H9 (cell line): ENCODE data around the gene MSRB1. TPM values are rescaled to one million over a fixed set of nuclear protein-coding genes. Genes with fewer than 3 reads are reported as not detected.

Source experiments
- DNase-seq: peaks from one replicate; pipeline ENCODE4 v3.0.0-alpha.2; 2017
- H2AFZ ChIP-seq: one replicate; pipeline ENCODE4 v1.6.1; 2013; ENCODE audit warnings: mild to moderate bottlenecking, low read length, control low read depth, moderate library complexity
- H2AK5ac ChIP-seq: 2 replicates; pipeline ENCODE4 v1.6.1; 2013; ENCODE audit warnings: low read length, control low read depth, mixed read lengths; ENCODE audit not compliant: insufficient read length
- H2BK120ac ChIP-seq: one replicate; pipeline ENCODE4 v1.6.1; 2013; ENCODE audit warnings: low read depth, mild to moderate bottlenecking, low read length, control low read depth, inconsistent platforms; ENCODE audit not compliant: poor library complexity, severe bottlenecking
- H2BK12ac ChIP-seq: 2 replicates; pipeline ENCODE4 v1.6.1; 2013; ENCODE audit warnings: low read length, control low read depth, mixed read lengths, low read depth; ENCODE audit not compliant: insufficient read length
- H2BK15ac ChIP-seq: 2 replicates; pipeline ENCODE4 v1.6.1; 2013; ENCODE audit warnings: low read depth, low read length, control low read depth
- H2BK20ac ChIP-seq: one replicate; pipeline ENCODE4 v1.6.1; 2013; ENCODE audit warnings: low read depth, mild to moderate bottlenecking, low read length, control low read depth, inconsistent platforms; ENCODE audit not compliant: poor library complexity, severe bottlenecking
- H2BK5ac ChIP-seq: 2 replicates; pipeline ENCODE4 v1.6.1; 2013; ENCODE audit warnings: low read length, control low read depth, mixed read lengths; ENCODE audit not compliant: insufficient read length
- H3K14ac ChIP-seq: 2 replicates; pipeline ENCODE4 v1.6.1; 2013; ENCODE audit warnings: low read length, control low read depth; ENCODE audit not compliant: insufficient read depth
- H3K18ac ChIP-seq: 2 replicates; pipeline ENCODE4 v1.6.1; 2013; ENCODE audit warnings: low read depth, mild to moderate bottlenecking, mixed read lengths, low read length, control low read depth; ENCODE audit not compliant: insufficient read length
- H3K23ac ChIP-seq: 2 replicates; pipeline ENCODE4 v1.6.1; 2013; ENCODE audit warnings: low read length, control low read depth, mixed read lengths, low read depth; ENCODE audit not compliant: insufficient read length
- H3K23me2 ChIP-seq: 2 replicates; pipeline ENCODE4 v1.6.1; 2013; ENCODE audit warnings: low read depth, mild to moderate bottlenecking, mixed read lengths, low read length, control low read depth; ENCODE audit not compliant: insufficient read length, poor library complexity, severe bottlenecking
- H3K27ac ChIP-seq: 2 replicates; pipeline ENCODE4 v1.5.1; 2013; ENCODE audit warnings: low read length, control low read depth, mixed read lengths, low read depth; ENCODE audit not compliant: insufficient read length
- H3K27me3 ChIP-seq: 2 replicates; pipeline ENCODE4 v1.6.1; 2013; ENCODE audit warnings: low read length, control low read depth, inconsistent platforms; ENCODE audit not compliant: insufficient read depth
- H3K4ac ChIP-seq: 2 replicates; pipeline ENCODE4 v1.6.1; 2013; ENCODE audit warnings: low read depth, mild to moderate bottlenecking, control low read depth, inconsistent platforms, low read length, moderate library complexity
- H3K4me1 ChIP-seq: 2 replicates; pipeline ENCODE4 v1.6.1; 2013; ENCODE audit warnings: low read length, control low read depth, inconsistent platforms; ENCODE audit not compliant: insufficient read depth
- H3K4me2 ChIP-seq: 2 replicates; pipeline ENCODE4 v1.6.1; 2013; ENCODE audit warnings: low read length, control low read depth, mixed read lengths; ENCODE audit not compliant: insufficient read length, insufficient read depth
- H3K56ac ChIP-seq: 2 replicates; pipeline ENCODE4 v1.6.1; 2013; ENCODE audit warnings: low read depth, mild to moderate bottlenecking, mixed read lengths, low read length, control low read depth; ENCODE audit not compliant: insufficient read length
- H3K79me1 ChIP-seq: 2 replicates; pipeline ENCODE4 v1.6.1; 2013; ENCODE audit warnings: low read depth, mild to moderate bottlenecking, moderate library complexity, low read length, control low read depth, inconsistent platforms; ENCODE audit not compliant: insufficient read depth, poor library complexity, severe bottlenecking
- H3K79me2 ChIP-seq: 2 replicates; pipeline ENCODE4 v1.6.1; 2013; ENCODE audit warnings: low read length, control low read depth, inconsistent platforms; ENCODE audit not compliant: insufficient read depth
- H3K9ac ChIP-seq: 2 replicates; pipeline ENCODE4 v1.6.1; 2013; ENCODE audit warnings: low read length, control low read depth, mixed read lengths; ENCODE audit not compliant: insufficient read length; ENCODE audit errors: extremely low read depth
- H3K9me3 ChIP-seq: one replicate; pipeline ENCODE4 v1.6.1; 2013; ENCODE audit warnings: low read depth, low read length, inconsistent platforms; ENCODE audit not compliant: control insufficient read depth
- H3T11ph ChIP-seq: one replicate; pipeline ENCODE4 v1.6.1; 2013; ENCODE audit warnings: mild to moderate bottlenecking, low read length, control low read depth, inconsistent platforms
- H4K20me1 ChIP-seq: one replicate; pipeline ENCODE4 v1.6.1; 2013; ENCODE audit not compliant: control insufficient read depth, insufficient read length, insufficient read depth
- H4K5ac ChIP-seq: 2 replicates; pipeline ENCODE4 v1.6.1; 2013; ENCODE audit warnings: low read depth, mild to moderate bottlenecking, mixed read lengths, low read length, control low read depth; ENCODE audit not compliant: insufficient read length
- H4K8ac ChIP-seq: replicated peaks from 2 replicates; pipeline ENCODE4 v1.6.1; 2013; ENCODE audit warnings: low read length, control low read depth, mixed read lengths, low read depth; ENCODE audit not compliant: insufficient read length
- H4K91ac ChIP-seq: 2 replicates; pipeline ENCODE4 v1.6.1; 2013; ENCODE audit warnings: low read depth, mild to moderate bottlenecking, moderate library complexity, mixed read lengths, low read length, control low read depth; ENCODE audit not compliant: insufficient read length
- H3K27ac Mint-ChIP-seq, 3 experiments: 2 replicates in 2 of 3; 3 replicates in 1 of 3; pipeline ENCODE4 v1.8.0; 2020 to 2021; ENCODE audit warnings: mixed read lengths in 3 of 3, mild to moderate bottlenecking in 1 of 3, moderate library complexity in 1 of 3
- H3K27me3 Mint-ChIP-seq: 2 replicates; pipeline ENCODE4 v1.8.0; 2021; ENCODE audit warnings: low read depth, mild to moderate bottlenecking, moderate library complexity, mixed read lengths
- H3K36me3 Mint-ChIP-seq, 3 experiments: 2 replicates in 2 of 3; 3 replicates in 1 of 3; pipeline ENCODE4 v1.8.0; 2020 to 2021; ENCODE audit warnings: low read depth in 3 of 3, mixed read lengths in 3 of 3; ENCODE audit not compliant: insufficient read depth in 1 of 3
- H3K4me1 Mint-ChIP-seq, 2 experiments: 2 replicates each; pipeline ENCODE4 v1.8.0; 2020; ENCODE audit warnings: mixed read lengths in 2 of 2
- H3K4me3 Mint-ChIP-seq, 2 experiments: 2 replicates in 1 of 2; 3 replicates in 1 of 2; pipeline ENCODE4 v1.8.0; 2020 to 2021; ENCODE audit warnings: mild to moderate bottlenecking in 2 of 2, mixed read lengths in 2 of 2, moderate library complexity in 1 of 2
- H3K9me3 Mint-ChIP-seq, 2 experiments: 2 replicates in 1 of 2; 3 replicates in 1 of 2; pipeline ENCODE4 v1.8.0; 2020; ENCODE audit warnings: mild to moderate bottlenecking in 2 of 2, mixed read lengths in 2 of 2, moderate library complexity in 1 of 2
- WGBS: extraction: QIAGEN DNeasy Blood & Tissue Kit; methylation state at CpG from one replicate; pipeline ENCODE4 v1.1.7; 2013; ENCODE audit warnings: missing lambda C conversion rate, low lambda C conversion rate, mixed read lengths; ENCODE audit not compliant: insufficient read length; ENCODE audit errors: extremely low coverage; 5-methylcytosine and 5-hydroxymethylcytosine counted together
- total RNA-seq: library from RNA; stranded (reverse); gene quantifications from 2 replicates; pipeline ENCODE4 v1.2.1, GENCODE V29; 2021
- TF ChIP-seq, protein P1 (sequence below): fragments of 200-600 bp; sonication (generic); conservative IDR thresholded peaks from 3 replicates; pipeline ENCODE4 v1.8.0; 2021; ENCODE audit warnings: antibody characterized with exemption, mild to moderate bottlenecking

MSRB1 gene
- total RNA-seq, 1 experiment from 2014 or later = 25.7 TPM

DNA sequence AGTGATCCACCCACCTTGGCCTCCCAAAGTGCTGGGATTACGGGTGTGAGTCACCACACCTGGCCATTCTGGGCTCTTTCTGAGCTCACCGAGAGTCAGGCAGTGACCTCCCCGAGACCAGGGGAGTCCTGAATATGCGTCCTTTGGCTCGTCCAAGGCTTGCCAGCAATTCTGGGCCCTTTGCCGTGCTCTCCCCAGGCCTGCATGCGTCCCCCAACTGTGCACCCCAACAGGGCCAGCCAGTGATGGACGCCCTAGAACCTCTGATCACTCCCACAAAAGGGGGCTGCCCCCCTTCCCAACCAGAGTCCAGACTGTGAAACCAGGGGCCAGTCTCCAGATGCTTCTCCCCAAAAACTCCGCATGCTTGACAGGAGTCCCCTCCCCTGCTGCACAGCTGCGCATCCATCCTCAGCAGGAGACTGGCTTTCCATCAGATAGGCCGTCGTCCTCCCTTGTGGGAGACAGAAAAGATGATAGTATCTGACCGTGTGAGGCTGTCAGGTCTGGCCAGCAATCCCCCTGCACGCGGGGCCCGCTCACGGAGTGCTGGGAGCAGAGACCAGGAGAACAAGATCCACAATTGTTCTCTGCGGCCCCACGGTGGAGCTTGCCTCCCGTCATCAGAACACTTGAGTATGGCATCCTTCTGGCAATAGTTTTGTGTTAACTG lies 40.3 kb downstream of the MSRB1 start:
- H2BK20ac ChIP-seq = no peak overlapping the region
- no peaks in the 10 kb centered on the region; a peak in 1 of 7 replicates for H3K36me3 Mint-ChIP-seq

More for the DNA sequence above, 40.3 kb downstream of the MSRB1 start:
- Histone ChIP-seq H3T11ph (no peak overlapping the region), H3K27me3 (no peaks in the 10 kb centered on the region), H2BK12ac (no peak overlapping the region), H3K18ac (no peak overlapping the region), H4K8ac (no peak overlapping the region), H3K4me2 (no peak overlapping the region), H2AK5ac (no peak overlapping the region), H3K79me2 (no peaks in the 10 kb centered on the region), H2AFZ (no peak overlapping the region), H3K4ac (no peak overlapping the region), H3K14ac (no peak overlapping the region), H2BK15ac (no peak overlapping the region), H3K23me2 (no peaks in the 10 kb centered on the region), H4K91ac (no peak overlapping the region), H3K23ac (no peak overlapping the region), H4K20me1 (no peaks in the 10 kb centered on the region), H2BK120ac (no peak overlapping the region), H3K56ac (no peak overlapping the region), H3K4me1 (no peaks in the 10 kb centered on the region; the same call in 1 of the 2 replicates), H4K5ac (no peak overlapping the region), H3K27ac (no peak overlapping the region), H3K9me3 (no peaks in the 10 kb centered on the region), H3K79me1 (no peaks in the 10 kb centered on the region), H3K9ac (no peak overlapping the region), H2BK5ac (no peak overlapping the region)
- TF ChIP-seq, protein P1, sequence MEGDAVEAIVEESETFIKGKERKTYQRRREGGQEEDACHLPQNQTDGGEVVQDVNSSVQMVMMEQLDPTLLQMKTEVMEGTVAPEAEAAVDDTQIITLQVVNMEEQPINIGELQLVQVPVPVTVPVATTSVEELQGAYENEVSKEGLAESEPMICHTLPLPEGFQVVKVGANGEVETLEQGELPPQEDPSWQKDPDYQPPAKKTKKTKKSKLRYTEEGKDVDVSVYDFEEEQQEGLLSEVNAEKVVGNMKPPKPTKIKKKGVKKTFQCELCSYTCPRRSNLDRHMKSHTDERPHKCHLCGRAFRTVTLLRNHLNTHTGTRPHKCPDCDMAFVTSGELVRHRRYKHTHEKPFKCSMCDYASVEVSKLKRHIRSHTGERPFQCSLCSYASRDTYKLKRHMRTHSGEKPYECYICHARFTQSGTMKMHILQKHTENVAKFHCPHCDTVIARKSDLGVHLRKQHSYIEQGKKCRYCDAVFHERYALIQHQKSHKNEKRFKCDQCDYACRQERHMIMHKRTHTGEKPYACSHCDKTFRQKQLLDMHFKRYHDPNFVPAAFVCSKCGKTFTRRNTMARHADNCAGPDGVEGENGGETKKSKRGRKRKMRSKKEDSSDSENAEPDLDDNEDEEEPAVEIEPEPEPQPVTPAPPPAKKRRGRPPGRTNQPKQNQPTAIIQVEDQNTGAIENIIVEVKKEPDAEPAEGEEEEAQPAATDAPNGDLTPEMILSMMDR = no peak
- Mint-ChIP-seq H3K9me3 (no peaks in the 10 kb centered on the region; a peak in 1 of 5 replicates), H3K27ac (0 out of 7 replicates have a peak overlapping the region, but pooled peaks of 1 of the 3 experiments have one; percentile 34), H3K27me3 (peaks cover 45% of the 10 kb centered on the region), H3K4me1 (peaks cover 0 to 8% of the 10 kb centered on the region in 2 experiments; a peak in 2 of 4 replicates), H3K4me3 (no peak overlapping the region)
- no CpG with 5 or more reads among the region's 20 CpGs for WGBS
- no peak for DNase-seq
